GM19193 (cell line): ENCODE data around the gene GRIK4.

Source experiments
- POLR2A ChIP-seq: IDR thresholded peaks from 4 replicates; pipeline ENCODE4 v1.6.1; 2011; ENCODE audit not compliant: insufficient read depth, insufficient read length; ENCODE audit errors: extremely low read depth

The GRIK4 gene

GRCh38 chr11:120775986-120776951, 264.7 kb downstream of the GRIK4 start:
- no peak for TF ChIP-seq POLR2A

- no peak for TF ChIP-seq POLR2A
Observed at GRCh38 chr11:120778685-120779490, 267.3 kb downstream of the GRIK4 start.

- TF ChIP-seq POLR2A, result no peak
Observed at GRCh38 chr11:120780239-120780638, 268.7 kb downstream of the GRIK4 start.

- no peak for TF ChIP-seq POLR2A
Observed at GRCh38 chr11:120781486-120782120, 270.1 kb downstream of the GRIK4 start.

GRCh38 chr11:120784566-120785251, 273.2 kb downstream of the GRIK4 start:
- no peak for TF ChIP-seq POLR2A

- TF ChIP-seq POLR2A, result no peak
Observed at GRCh38 chr11:120785576-120785975, 274.0 kb downstream of the GRIK4 start.

GRCh38 chr11:120786206-120786735, 274.7 kb downstream of the GRIK4 start:
- no peak for TF ChIP-seq POLR2A

GRCh38 chr11:120789391-120789790, 277.8 kb downstream of the GRIK4 start:
- TF ChIP-seq POLR2A, result no peak

GRCh38 chr11:120792306-120792705, 280.8 kb downstream of the GRIK4 start:
- TF ChIP-seq POLR2A, result no peak

GRCh38 chr11:120793150-120793549, 281.6 kb downstream of the GRIK4 start:
- TF ChIP-seq POLR2A, result no peak

- TF ChIP-seq POLR2A, result no peak
Observed at GRCh38 chr11:120793806-120794479, 282.4 kb downstream of the GRIK4 start.

- no peak for TF ChIP-seq POLR2A
Observed at GRCh38 chr11:120794748-120795147, 283.2 kb downstream of the GRIK4 start.

GRCh38 chr11:120795185-120795584, 283.6 kb downstream of the GRIK4 start:
- no peak for TF ChIP-seq POLR2A

- no peak for TF ChIP-seq POLR2A
Observed at GRCh38 chr11:120797143-120797542, 285.6 kb downstream of the GRIK4 start.
